Activated B cell treated with CpG ODN at 0.5 μM for 24 hours (primary cell): ENCODE results near the gene COX19. TPM values are rescaled to one million over a fixed set of nuclear protein-coding genes. Genes with fewer than 3 reads are reported as not detected.

Experiments
- ATAC-seq: fragments of 200-7000 bp; cut with Tn5 transposase; one replicate; pipeline ENCODE4 v1.10.0; 2021; ENCODE audit warnings: low read depth, mild to moderate bottlenecking, moderate library complexity
- CTCF ChIA-PET: fragments of 350-600 bp; sonication (Branson Sonifier 250); formaldehyde crosslinking; loops from one replicate; lab custom pipeline; 2021; ENCODE audit warnings: antibody characterized with exemption; lab: Charles Lee
- POLR2A ChIA-PET: fragments of 350-600 bp; sonication (Branson Sonifier 250); formaldehyde crosslinking; loops from one replicate; lab custom pipeline; 2021; ENCODE audit warnings: antibody characterized with exemption; lab: Charles Lee
- DNase-seq: peaks from one replicate; pipeline ENCODE4 v3.0.0; 2022
- H3K27ac Mint-ChIP-seq: one replicate; pipeline ENCODE4 v1.8.0; 2020; ENCODE audit warnings: mixed read lengths
- H3K27me3 Mint-ChIP-seq: one replicate; pipeline ENCODE4 v1.8.0; 2021; ENCODE audit warnings: mixed read lengths
- H3K36me3 Mint-ChIP-seq: one replicate; pipeline ENCODE4 v1.8.0; 2021; ENCODE audit warnings: low read depth, mixed read lengths
- H3K4me1 Mint-ChIP-seq: one replicate; pipeline ENCODE4 v1.8.0; 2021; ENCODE audit warnings: mixed read lengths
- H3K4me3 Mint-ChIP-seq: one replicate; pipeline ENCODE4 v1.8.0; 2020; ENCODE audit warnings: mild to moderate bottlenecking, mixed read lengths
- H3K9me3 Mint-ChIP-seq: one replicate; pipeline ENCODE4 v1.8.0; 2020; ENCODE audit warnings: mixed read lengths
- intact Hi-C: fragments of 100-400 bp; cut with micrococcal nuclease; formaldehyde crosslinking; loops from one replicate; pipeline ENCODE4 v1.15.1; 2024
- total RNA-seq: library from RNA; stranded (reverse); gene quantifications from 2 replicates; pipeline ENCODE4 v1.2.3, GENCODE V29; 2022
- TF ChIP-seq, protein P1 (sequence below): fragments of 200-600 bp; IDR thresholded peaks from one replicate; pipeline ENCODE4 v1.8.0; 2022; ENCODE audit warnings: antibody characterized with exemption, mild to moderate bottlenecking

COX19 gene
- total RNA-seq, 1 donor from 2014 or later, result 24.5 TPM

DNA sequence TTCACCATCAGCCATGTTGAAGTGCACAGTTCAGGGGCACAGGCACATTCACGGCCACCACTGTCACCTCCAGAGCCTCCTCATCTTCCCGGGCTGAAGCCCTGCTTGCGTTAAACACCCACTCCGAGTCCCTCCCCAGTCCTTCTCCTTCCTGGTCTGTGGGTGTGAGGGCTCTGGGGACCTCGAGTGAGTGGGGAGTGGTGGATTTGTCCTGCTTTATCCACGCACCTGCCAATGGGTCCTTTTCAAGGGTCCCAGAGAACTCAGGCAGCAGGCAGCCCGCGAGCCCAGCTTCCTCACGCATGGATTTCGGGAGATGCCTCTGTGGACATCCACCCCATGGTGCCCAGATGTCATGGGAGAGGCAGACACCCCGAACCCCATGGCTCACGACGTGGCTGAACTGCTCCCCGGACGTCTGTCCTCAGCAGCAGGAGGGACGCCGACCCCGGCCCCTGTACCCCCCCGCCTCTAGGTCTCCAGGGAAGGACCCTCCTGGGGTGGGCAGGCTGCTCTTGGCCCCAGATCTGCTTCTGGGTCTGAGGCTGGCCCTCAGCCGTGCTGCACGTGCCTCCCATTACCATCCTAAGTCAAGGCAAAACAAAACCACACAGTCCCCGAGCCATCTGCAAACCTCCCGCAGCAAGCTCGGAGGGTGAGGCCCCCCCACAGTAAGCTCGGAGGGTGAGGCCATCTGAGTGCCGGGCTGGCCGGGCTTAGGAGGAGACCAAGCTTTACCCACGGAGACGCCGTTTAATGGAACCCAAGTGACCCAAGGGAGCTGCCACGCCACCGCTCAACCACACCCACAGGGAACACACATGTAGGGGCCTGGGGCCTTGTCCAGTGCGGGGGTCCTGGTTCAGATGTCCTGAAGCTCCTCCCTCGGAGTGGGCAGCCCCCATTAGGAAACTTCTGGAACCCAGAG, 16.6 kb upstream of the COX19 start:
- CTCF ChIA-PET, result interaction anchor here (1.2 to 10.0 kb wide), 26 partner anchors 10 to 192 kb away, joined by 3 to 331 read pairs (median 8); partner anchors contain the start of genes COX19, CYP2W1 and GPR146
- Mint-ChIP-seq H3K36me3 (peaks cover 4% of the 10 kb centered on the region), H3K4me3 (no peak overlapping the region), H3K27ac (no peak overlapping the region), H3K4me1 (peaks cover 11% of the 10 kb centered on the region), H3K27me3 (no peaks in the 10 kb centered on the region), H3K9me3 (no peaks in the 10 kb centered on the region)
- POLR2A ChIA-PET, result interaction anchor here (0.6 to 5.2 kb wide), 10 partner anchors 13 to 149 kb away, joined by 3 to 76 read pairs (median 4); partner anchors contain the start of genes COX19 and GET4
- DNase-seq (no peak), ATAC-seq (no peak)
- intact Hi-C loops, result loop anchor here (5.0 kb wide), 3 partner anchors 35 to 150 kb away; partner anchors contain the start of gene GPER1
- TF ChIP-seq, protein P1, sequence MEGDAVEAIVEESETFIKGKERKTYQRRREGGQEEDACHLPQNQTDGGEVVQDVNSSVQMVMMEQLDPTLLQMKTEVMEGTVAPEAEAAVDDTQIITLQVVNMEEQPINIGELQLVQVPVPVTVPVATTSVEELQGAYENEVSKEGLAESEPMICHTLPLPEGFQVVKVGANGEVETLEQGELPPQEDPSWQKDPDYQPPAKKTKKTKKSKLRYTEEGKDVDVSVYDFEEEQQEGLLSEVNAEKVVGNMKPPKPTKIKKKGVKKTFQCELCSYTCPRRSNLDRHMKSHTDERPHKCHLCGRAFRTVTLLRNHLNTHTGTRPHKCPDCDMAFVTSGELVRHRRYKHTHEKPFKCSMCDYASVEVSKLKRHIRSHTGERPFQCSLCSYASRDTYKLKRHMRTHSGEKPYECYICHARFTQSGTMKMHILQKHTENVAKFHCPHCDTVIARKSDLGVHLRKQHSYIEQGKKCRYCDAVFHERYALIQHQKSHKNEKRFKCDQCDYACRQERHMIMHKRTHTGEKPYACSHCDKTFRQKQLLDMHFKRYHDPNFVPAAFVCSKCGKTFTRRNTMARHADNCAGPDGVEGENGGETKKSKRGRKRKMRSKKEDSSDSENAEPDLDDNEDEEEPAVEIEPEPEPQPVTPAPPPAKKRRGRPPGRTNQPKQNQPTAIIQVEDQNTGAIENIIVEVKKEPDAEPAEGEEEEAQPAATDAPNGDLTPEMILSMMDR, result no peak

DNA sequence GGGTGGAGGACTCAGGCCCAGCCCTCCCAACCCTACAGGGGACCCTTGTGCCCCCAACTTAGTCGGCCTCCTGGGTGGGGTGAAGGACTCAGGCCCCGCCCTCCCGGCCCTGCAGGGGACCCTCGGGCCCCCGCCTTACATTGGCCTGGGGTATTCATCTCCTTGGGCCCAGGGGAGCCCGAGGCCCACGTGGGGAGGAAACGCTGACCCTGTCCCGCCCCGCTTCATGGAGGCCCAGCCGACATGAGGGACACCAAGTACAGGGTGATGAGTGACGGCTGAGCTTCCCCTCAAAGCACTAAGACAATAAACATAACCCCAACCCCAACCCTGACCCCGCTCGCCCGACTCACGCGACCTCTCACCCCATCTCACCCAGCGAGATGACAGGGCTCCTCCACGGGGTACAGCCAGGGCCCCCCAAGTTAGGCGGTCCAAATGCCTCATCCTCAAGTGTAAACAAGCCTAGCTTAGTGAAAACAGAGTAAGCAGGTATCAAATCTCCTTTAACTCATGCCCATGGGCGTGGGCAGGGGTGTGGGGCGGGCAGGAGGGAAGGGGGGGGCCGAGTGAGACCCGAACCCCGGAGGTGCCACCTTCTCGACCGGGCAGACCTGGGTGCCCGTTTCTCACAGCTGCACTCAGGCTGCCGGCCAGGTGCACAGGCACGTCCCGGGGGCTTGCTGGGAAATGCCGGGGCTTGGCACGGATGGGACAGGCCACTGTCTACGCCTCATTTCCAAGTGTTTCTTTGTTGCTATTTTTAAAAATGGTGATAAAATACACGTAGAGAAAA, 15.8 kb upstream of the COX19 start:
- ATAC-seq (no peak), DNase-seq (no peak)
- H3K27me3 Mint-ChIP-seq, result peaks cover 4% of the 10 kb centered on the region
- H3K4me1 Mint-ChIP-seq, result peaks cover 11% of the 10 kb centered on the region
- CTCF ChIA-PET, result interaction anchor here (1.2 to 10.0 kb wide), 2 partner anchors 72 to 186 kb away, joined by 3 to 331 read pairs; no protein-coding TSS in a partner anchor
- no peaks in the 10 kb centered on the region for H3K9me3 Mint-ChIP-seq
- TF ChIP-seq, protein P1, result no peak
- intact Hi-C loops, result loop anchor here (5.0 kb wide), 3 partner anchors 36 to 151 kb away; partner anchors contain the start of gene GPER1
- H3K36me3 Mint-ChIP-seq, result no peaks in the 10 kb centered on the region
- H3K27ac Mint-ChIP-seq, result no peak overlapping the region
- POLR2A ChIA-PET, result interaction anchor here (0.5 to 5.2 kb wide), 3 partner anchors 16 to 150 kb away, joined by 3 to 76 read pairs (median 22); partner anchors contain the start of gene COX19
- no peak overlapping the region for H3K4me3 Mint-ChIP-seq

DNA sequence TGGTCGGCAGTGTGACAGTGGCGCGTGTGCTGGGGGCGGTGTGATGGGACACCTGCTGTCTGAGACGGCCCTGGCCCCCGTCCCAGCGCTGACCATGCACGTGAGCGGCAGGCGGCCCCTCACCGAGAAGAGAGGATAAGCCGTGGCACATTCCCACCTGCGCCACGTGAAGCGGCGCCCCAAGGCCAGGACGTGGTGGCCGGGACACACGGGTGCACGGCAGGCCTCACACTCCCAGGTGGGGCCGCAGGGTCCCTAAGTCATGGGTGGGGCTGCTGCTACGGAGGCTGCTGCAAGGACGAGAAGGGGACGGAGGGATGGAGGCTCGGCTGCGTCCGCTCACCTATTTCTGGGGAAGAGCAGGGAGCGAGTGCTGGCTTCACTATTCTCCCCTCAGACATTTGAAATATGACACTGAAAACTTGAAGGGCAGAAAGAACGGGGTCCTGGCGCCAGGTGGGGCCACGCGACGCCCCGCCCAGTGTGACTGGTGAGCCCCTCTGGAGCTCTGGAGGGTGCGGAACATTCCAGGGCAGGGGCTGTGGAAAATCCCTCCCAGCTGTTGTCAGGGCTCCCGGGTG, 15.1 kb upstream of the COX19 start:
- POLR2A ChIA-PET, result interaction anchor here (0.5 to 3.7 kb wide), 2 partner anchors 15 to 150 kb away, joined by 3 to 22 read pairs; partner anchors contain the start of gene COX19

DNA sequence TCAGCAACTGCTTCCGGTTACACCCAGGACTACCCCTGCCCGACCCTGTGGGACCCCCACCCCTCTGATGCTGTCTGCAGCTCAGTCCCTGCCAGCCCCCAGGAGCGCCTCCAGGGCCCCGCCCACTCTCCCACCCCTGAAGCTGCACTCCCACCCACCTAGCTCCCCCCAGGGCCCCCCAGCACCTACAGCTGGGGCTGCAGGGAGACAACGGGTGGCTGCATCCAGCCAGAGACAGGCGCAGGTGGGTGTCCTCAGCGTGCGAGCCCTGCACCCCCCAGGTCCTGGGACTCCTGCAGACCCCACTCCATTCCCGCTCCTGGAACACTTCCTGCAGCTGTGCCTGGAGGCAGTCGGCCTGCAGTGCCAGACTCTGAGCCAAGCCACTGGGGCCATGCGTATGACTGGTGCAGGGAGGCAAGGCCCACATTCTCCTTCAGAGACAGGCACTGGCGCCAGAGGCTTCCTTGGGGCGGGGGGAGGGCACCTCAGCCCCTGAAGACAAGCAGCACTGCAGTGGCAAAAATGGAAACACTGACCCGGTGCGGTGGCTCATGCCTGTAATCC, 13.7 kb upstream of the COX19 start:
- no peaks in the 10 kb centered on the region for H3K36me3 Mint-ChIP-seq
- ChIA-PET CTCF (no interaction called here), POLR2A (interaction anchor here (0.6 to 2.1 kb wide), 2 partner anchors 13 to 19 kb away, joined by 5 to 10 read pairs; partner anchors contain the start of gene COX19)
- no peak for DNase-seq
- H3K4me3 Mint-ChIP-seq, result no peak overlapping the region
- peaks cover 4% of the 10 kb centered on the region for H3K27me3 Mint-ChIP-seq
- intact Hi-C loops, result no loop called here
- peaks cover 6% of the 10 kb centered on the region for H3K4me1 Mint-ChIP-seq
- no peak for ATAC-seq
- no peak overlapping the region for H3K27ac Mint-ChIP-seq
- no peaks in the 10 kb centered on the region for H3K9me3 Mint-ChIP-seq
- TF ChIP-seq, protein P1, result no peak

More for the DNA sequence above, 15.1 kb upstream of the COX19 start:
- Mint-ChIP-seq H3K4me3 (no peak overlapping the region), H3K27ac (no peak overlapping the region), H3K4me1 (peaks cover 11% of the 10 kb centered on the region), H3K27me3 (peaks cover 4% of the 10 kb centered on the region), H3K36me3 (no peaks in the 10 kb centered on the region), H3K9me3 (no peaks in the 10 kb centered on the region)
- CTCF ChIA-PET, result interaction anchor here (1.2 to 10.0 kb wide), 2 partner anchors 73 to 187 kb away, joined by 3 to 331 read pairs; no protein-coding TSS in a partner anchor
- ATAC-seq, result no peak
- no peak for DNase-seq
- intact Hi-C loops, result loop anchor here (5.0 kb wide), 3 partner anchors 37 to 152 kb away; partner anchors contain the start of gene GPER1
- TF ChIP-seq, protein P1, result no peak
